ENCODE data around the gene CLSTN2. TPM values are rescaled to one million over a fixed set of nuclear protein-coding genes. Genes with fewer than 3 reads are reported as not detected.

Gene CLSTN2
- total RNA-seq, 1 experiment from 2014 or later, result 0.07 TPM

DNA sequence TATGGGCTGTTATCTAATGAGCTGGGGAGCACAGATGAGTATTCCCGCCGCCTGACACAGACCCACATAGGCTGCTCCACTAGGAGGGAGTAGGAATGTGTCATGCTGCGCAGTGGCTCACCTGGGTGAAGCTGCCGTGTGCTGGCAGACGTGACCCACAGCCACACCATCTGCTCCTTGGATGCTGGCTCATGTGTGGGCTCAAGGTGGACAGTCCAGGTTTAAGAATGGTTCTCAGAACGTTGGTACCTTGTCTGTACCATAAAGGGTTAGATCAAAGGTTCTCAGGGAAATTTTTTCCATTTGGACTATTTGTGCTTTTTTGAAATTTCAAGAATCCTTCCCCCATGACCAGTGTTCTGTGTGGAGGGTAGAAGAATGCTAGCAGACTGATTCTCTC, 403.9 kb downstream of the CLSTN2 start:
- no peak for DNase-seq
- no peaks in the 10 kb centered on the region for H3K9me3 Mint-ChIP-seq (ENCODE audit: low read depth, unreplicated experiment)
- H3K4me1 Mint-ChIP-seq (ENCODE audit: low read depth, unreplicated experiment), result no peaks in the 10 kb centered on the region
- CTCF ChIA-PET, result no interaction called here
- no TSS peak for BruUV-seq (replicated peaks)
- H3K4me3 Mint-ChIP-seq (ENCODE audit: low read depth, unreplicated experiment), result no peak overlapping the region
- intact Hi-C loops (cut with micrococcal nuclease; ENCODE audit: unreplicated experiment), result no loop called here
- H3K27me3 Mint-ChIP-seq (ENCODE audit: unreplicated experiment), result peaks cover 86% of the 10 kb centered on the region
- TF ChIP-seq CTCF (IDR thresholded peaks at IDR 0.05; ENCODE audit: unreplicated experiment), result no peak
- H3K27ac Mint-ChIP-seq (ENCODE audit: unreplicated experiment), result no peak overlapping the region
- H3K36me3 Mint-ChIP-seq (ENCODE audit: insufficient read depth, unreplicated experiment), result no peaks in the 10 kb centered on the region

- intact Hi-C loops (cut with micrococcal nuclease; ENCODE audit: unreplicated experiment), result no loop called here
- no peak for DNase-seq
- Mint-ChIP-seq H3K4me1 (ENCODE audit: low read depth, unreplicated experiment) (no peaks in the 10 kb centered on the region), H3K27ac (ENCODE audit: unreplicated experiment) (no peak overlapping the region), H3K36me3 (ENCODE audit: insufficient read depth, unreplicated experiment) (no peaks in the 10 kb centered on the region), H3K4me3 (ENCODE audit: low read depth, unreplicated experiment) (no peak overlapping the region), H3K27me3 (ENCODE audit: unreplicated experiment) (peaks cover 74% of the 10 kb centered on the region), H3K9me3 (ENCODE audit: low read depth, unreplicated experiment) (no peaks in the 10 kb centered on the region)
- CTCF ChIA-PET, result no interaction called here
- no peak for TF ChIP-seq CTCF (IDR thresholded peaks at IDR 0.05; ENCODE audit: unreplicated experiment)
- no TSS peak for BruUV-seq (replicated peaks)
Observed at GRCh38 chr3:140341203-140341602, 406.2 kb downstream of the CLSTN2 start.

DNA sequence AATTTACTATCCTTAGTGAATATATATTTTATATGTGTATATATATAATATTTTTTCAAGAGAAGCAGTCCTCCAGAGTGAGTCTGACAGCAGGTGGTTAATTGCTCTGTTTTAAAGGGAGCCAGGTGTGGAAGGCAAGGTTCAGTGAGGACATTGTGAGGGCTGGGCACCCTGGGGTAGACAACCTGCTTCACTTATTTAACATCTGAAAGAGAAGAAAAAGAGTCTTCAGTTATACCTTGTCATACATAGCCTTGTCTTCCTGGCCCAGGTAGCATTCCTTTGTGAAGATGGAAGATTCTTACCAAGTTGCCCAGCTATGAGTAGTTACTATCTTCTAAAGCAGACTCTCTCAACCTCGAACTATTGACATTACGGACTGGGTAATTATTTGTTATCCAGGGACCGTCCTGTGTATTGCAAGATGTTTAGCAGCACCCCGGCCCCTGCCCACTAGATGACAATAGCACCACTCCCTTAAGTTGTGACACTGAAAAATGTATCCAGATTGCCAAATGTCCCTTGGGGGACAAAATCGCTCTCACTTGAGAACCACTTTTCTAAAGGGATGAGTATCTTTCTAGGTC, 406.9 kb downstream of the CLSTN2 start:
- Mint-ChIP-seq H3K27ac (ENCODE audit: unreplicated experiment) (no peak overlapping the region), H3K4me3 (ENCODE audit: low read depth, unreplicated experiment) (no peak overlapping the region), H3K27me3 (ENCODE audit: unreplicated experiment) (peaks cover 71% of the 10 kb centered on the region), H3K9me3 (ENCODE audit: low read depth, unreplicated experiment) (no peaks in the 10 kb centered on the region), H3K4me1 (ENCODE audit: low read depth, unreplicated experiment) (no peaks in the 10 kb centered on the region), H3K36me3 (ENCODE audit: insufficient read depth, unreplicated experiment) (no peaks in the 10 kb centered on the region)
- no peak for TF ChIP-seq CTCF (IDR thresholded peaks at IDR 0.05; ENCODE audit: unreplicated experiment)
- no TSS peak for BruUV-seq (replicated peaks)
- no peak for DNase-seq
- CTCF ChIA-PET, result interaction anchor here (0.7 kb wide), 1 partner anchor 37 kb away, joined by 6 read pairs; no protein-coding TSS in a partner anchor
- intact Hi-C loops (cut with micrococcal nuclease; ENCODE audit: unreplicated experiment), result no loop called here

GRCh38 chr3:140342668-140343067, 407.7 kb downstream of the CLSTN2 start:
- Mint-ChIP-seq H3K27me3 (ENCODE audit: unreplicated experiment) (peaks cover 64% of the 10 kb centered on the region), H3K9me3 (ENCODE audit: low read depth, unreplicated experiment) (no peaks in the 10 kb centered on the region), H3K4me3 (ENCODE audit: low read depth, unreplicated experiment) (no peak overlapping the region), H3K4me1 (ENCODE audit: low read depth, unreplicated experiment) (no peaks in the 10 kb centered on the region), H3K36me3 (ENCODE audit: insufficient read depth, unreplicated experiment) (no peaks in the 10 kb centered on the region), H3K27ac (ENCODE audit: unreplicated experiment) (no peak overlapping the region)
- BruUV-seq (replicated peaks), result no TSS peak
- CTCF ChIA-PET, result no interaction called here
- intact Hi-C loops (cut with micrococcal nuclease; ENCODE audit: unreplicated experiment), result no loop called here
- DNase-seq, result no peak
- TF ChIP-seq CTCF (IDR thresholded peaks at IDR 0.05; ENCODE audit: unreplicated experiment), result no peak
